NCI-H2107 treated with DMSO at 0.1 percent for 48 hours (cell line): ENCODE data around the gene NRG3.
"Not testable (repeated sequence)": the region's sequence is repeated elsewhere in the genome, so short reads cannot be mapped to it uniquely, and the experiment has no call there.

Experiments used
- DNase-seq: peaks from one replicate; lab custom pipeline; 2025; ENCODE audit not compliant: unreplicated experiment; lab: John Stamatoyannopoulos, UW

NRG3 gene

DNA sequence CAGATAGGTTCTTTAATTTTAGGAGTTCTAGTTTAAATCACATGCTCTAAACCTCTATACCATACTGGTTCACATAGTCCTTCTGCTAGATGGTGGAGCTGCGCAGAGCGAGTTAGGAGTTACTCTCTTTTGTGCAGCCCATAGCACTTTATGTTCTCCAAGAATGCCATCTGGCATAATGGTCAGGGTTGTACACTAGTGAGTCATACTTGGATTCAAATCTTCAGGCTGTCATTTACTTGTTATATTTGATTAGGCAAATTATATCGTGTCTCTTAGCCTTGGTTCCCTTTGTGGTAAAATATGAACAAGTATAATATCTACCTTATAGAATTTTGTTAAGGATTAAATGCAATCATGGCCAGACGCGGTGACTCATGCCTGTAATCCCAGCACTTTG lies 1078.3 kb downstream of the NRG3 start:
- no peak for DNase-seq

DNA sequence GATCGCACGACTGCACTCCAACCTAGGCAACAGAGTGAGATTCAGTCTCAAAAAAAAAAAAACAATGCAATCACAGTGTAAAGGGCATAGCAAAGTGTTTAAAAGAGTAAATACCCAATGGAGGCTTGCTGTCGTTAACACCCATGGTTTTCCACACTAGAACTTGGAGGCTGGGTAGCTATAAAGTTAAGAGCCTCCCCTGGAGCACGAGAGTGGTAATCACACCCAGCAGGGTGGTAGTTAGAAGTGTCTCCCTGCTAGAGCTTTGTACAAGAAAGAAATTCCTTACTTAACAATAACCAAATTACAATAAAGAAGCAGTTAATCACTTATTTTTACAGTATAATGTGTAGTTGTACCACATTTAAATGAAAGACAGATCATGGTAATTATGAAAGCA lies 1078.9 kb downstream of the NRG3 start:
- DNase-seq, result no peak

DNA sequence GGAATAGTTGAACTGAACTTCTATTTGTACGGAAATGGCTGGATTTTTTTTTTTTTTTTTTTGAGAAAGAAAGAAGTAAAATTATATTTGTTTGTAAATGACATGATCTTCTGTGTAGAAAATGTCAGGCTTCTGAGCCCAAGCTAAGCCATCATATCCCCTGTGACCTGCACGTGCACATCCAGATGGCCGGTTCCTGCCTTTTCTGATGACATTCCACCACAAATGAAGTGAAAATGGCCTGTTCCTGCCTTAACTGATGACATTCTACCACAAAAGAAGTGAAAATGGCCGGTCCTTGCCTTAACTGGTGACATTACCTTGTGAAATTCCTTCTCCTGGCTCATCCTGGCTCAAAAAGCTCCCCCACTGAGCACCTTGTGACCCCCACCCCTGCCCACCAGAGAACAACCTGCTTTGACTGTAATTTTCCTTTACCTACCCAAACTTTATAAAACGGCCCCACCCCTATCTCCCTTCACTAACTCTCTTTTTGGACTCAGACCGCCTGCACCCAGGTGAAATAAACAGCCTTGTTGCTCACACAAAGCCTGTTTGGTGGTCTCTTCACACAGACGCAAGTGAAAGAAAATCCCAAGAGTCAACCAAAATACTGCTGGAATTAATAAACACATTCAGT lies 1085.5 kb downstream of the NRG3 start:
- DNase-seq, result not testable (repeated sequence)

DNA sequence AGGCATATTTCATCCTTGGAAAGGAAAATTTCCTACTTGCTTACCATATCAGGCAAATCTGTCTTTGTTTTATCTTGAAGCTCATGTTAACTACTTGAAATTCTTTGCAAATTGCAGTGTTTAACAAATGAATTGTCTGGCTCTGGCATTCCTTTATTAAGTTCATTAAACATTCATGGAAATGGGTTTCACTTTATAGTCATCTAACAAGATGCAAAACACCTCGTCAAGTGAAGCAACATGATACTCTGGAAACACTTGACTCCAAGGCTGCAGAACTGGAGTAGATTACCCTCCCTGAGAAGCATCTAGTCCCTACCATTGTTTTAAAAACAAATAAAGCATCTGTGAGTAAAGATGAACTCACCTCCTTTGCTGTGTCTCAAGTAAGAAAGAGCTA lies 1086.9 kb downstream of the NRG3 start:
- DNase-seq, result no peak

DNA sequence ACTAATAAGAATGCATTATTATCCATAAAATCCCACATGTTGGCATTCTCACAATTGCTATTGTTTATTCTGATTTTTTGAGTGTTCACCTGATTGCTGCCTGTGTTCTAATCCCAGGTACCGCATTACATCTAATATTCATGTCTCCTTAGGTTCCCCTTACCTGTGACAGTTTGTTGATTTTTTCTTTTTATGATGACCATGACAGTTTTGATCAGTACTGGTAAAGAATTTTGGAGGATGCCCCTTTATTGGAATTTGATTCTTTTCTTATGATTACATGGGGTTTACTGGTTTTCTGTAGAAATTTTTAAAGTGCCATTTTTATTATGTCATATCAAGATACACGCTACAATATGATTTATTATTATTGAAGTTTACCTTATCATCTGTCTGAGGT lies 1091.1 kb downstream of the NRG3 start:
- DNase-seq, result no peak

GRCh38 chr10:82968533-82968932 lies 1093.5 kb downstream of the NRG3 start:
- DNase-seq, result no peak

GRCh38 chr10:82969405-82969804 lies 1094.4 kb downstream of the NRG3 start:
- no peak for DNase-seq

- no peak for DNase-seq
These were observed 1105.3 kb downstream of the NRG3 start for GRCh38 chr10:82980321-82980720.

GRCh38 chr10:82981137-82981723 lies 1106.2 kb downstream of the NRG3 start:
- DNase-seq, result no peak

DNA sequence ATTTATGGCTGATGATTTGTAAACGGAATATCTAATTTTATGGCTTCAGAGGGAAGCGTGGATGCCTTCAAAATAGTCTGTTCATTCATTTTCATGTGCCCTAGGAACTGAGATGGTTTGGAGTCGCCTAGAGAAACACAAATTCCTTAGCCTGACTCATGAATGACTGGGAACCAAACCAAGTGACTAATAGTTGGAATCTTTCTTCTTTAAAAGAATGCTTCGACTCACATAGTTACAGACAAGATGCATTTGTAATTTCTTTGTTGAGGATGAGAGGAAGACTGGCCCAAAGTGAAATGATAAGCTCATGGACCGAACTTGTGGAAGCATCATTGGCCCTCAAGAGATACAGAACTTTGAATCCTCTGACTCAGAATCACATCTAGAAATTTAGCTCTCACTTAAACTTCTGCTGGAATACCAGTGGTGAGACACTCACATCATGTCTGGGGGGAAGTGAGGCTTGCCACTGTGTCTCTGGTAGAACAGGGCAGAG lies 1107.2 kb downstream of the NRG3 start:
- DNase-seq, result no peak

DNA sequence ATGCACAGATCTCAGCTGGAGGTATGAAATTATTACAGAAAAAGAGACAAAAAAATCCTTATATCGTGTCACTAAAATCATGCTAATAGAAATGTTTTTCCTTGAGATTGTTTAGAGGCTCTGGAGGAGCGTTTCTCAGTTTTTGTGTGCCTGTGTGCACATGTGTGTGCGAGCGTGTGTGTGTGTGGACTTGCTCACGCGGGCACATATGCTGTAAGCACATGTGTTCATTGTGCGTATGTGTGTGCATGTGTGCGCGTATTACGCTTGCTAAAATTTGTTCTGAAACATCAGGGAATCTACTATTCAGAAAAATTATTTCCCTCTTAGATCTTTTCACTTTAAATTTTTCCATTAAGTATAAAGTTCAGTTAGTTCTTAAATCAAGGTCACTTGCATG lies 1111.2 kb downstream of the NRG3 start:
- DNase-seq, result no peak

DNA sequence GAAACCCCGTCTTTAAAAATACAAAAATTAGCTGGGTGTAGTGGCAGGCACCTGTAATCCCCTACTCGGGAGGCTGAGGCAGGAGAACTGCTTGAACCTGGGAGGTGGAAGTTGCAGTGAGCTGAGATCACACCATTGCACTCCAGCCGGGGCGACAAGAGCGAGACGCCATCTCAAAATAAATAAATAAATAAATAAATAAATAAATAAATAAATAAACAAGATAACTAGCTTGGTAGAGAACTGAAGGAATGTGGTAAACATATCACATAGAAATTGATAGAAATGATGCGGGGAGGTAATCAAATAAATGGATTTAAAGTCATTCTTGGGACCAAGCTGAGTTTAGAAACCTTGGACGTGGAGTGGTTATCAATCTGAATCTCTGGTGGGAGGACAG lies 1131.5 kb downstream of the NRG3 start:
- not testable (repeated sequence) for DNase-seq

DNA sequence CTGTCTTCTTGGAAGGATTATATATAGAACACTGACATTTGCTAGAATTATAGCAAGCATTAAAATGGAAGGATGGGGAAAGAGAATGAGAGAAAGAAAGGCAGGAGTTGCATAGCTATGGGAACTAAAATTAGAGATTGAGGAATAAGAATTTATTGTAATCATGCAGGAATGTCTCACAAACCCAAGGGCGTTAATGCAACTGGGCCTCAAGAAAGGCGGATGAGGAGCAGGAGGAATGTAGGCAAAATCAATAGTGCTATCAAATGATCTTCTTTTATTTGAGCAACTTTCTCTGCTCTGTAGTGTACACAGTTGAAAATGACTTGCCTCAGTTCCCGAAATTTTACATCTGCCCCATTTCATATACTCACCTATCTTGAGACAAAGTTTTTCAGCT lies 1132.5 kb downstream of the NRG3 start:
- no peak for DNase-seq

DNA sequence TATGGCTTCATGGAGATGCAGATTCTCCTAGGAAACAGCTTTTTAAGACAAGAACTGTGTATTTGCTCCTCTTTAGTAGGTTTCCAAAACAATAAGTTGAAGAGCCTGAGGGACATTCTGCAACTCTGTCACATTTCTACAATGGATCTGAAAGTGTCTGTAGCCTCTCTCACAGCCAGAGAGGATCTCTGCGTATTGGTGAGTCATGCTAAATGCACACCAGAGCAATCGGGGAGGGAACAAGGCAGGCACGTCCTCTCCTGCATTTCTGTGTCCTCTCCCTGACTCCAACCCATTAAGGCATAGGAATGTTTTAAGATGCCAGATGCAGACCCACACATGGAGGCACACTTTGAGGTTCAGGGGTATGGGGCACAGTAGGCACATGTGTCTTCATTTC lies 1137.9 kb downstream of the NRG3 start:
- no peak for DNase-seq

GRCh38 chr10:83017076-83017867 lies 1142.3 kb downstream of the NRG3 start:
- DNase-seq, result no peak

DNA sequence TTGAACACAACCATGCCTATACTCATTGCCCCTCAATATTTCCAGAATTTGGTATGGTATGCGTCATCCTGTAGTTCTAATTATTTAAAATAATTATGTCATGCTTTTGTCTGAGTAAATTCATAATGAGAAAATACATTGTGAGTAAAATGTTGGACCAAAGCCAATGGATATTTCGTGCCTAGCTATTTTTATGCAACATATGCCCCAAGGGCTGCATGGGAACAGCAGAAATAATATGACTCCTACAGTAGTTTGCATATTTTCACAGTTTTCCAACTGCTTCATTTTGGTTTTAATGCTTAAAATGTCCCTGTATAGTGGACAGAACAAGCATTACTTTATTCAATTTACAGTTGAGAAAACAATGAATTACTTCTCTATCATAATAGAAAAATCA lies 1148.7 kb downstream of the NRG3 start:
- no peak for DNase-seq
